Neural progenitor cell (in vitro differentiated cells): ENCODE results near the gene FUT7.

Experiments used
- EZH2 ChIP-seq: fragments of 200-600 bp; sonication (generic); IDR thresholded peaks from 2 replicates; pipeline ENCODE4 v1.6.1; 2017; ENCODE audit warnings: antibody characterized with exemption, mild to moderate bottlenecking, moderate library complexity
- TF ChIP-seq, protein P1 (sequence below): fragments of 200-600 bp; sonication (generic); IDR thresholded peaks from 2 replicates; pipeline ENCODE4 v1.5.1; 2017; ENCODE audit warnings: antibody characterized with exemption, mild to moderate bottlenecking

DNA sequence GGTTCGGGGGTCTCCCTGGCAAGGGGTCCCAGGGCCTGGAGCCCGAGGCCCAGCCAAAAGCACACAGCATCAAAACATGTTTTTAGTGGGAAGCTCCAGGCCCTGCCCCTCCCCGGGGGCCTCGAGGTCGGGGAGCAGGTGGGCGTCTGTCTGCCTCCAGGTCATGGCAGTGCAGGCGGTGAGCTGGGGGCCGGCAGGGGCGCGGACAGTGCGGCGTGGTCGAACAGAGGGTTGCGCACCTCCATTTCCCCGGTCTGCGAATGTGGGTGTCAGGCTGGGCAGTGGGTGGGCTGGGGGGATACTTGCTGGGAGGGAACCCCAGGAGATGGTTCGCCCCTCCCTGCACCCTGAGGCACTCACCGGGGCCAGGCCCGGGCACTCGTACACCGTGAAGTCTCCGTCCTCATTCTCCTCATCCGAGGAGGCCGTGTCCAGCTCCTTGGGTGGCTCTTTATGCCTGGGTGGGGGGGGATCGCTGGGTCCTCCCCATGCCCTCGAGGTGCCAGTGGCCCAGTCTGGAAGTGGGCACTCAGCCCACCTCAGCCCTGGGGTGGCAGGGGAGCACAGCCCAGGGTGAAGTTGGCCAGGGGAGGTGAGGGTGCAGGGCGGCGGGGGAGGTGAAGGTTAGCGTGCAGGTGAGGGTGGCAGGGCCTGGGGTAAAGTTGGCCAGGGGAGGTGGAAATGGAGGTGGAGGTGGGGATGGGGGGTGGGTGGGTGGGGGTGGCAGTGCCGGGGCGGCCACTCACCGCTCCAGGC, 7.9 kb upstream of the FUT7 start:
- TF ChIP-seq, protein P1, sequence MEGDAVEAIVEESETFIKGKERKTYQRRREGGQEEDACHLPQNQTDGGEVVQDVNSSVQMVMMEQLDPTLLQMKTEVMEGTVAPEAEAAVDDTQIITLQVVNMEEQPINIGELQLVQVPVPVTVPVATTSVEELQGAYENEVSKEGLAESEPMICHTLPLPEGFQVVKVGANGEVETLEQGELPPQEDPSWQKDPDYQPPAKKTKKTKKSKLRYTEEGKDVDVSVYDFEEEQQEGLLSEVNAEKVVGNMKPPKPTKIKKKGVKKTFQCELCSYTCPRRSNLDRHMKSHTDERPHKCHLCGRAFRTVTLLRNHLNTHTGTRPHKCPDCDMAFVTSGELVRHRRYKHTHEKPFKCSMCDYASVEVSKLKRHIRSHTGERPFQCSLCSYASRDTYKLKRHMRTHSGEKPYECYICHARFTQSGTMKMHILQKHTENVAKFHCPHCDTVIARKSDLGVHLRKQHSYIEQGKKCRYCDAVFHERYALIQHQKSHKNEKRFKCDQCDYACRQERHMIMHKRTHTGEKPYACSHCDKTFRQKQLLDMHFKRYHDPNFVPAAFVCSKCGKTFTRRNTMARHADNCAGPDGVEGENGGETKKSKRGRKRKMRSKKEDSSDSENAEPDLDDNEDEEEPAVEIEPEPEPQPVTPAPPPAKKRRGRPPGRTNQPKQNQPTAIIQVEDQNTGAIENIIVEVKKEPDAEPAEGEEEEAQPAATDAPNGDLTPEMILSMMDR: no peak
- TF ChIP-seq EZH2: no peak
